ENCODE results near the gene ZNF618.
A peak's percentile ranks its signal among the peaks of the same experiment; 100 is the strongest.

Gene ZNF618

GRCh38 chr9:114061292-114061691, 185.2 kb downstream of the ZNF618 start:
- no peak overlapping the region for H3K27ac ChIP-seq
- no peak overlapping the region for H3K4me3 ChIP-seq

GRCh38 chr9:114061830-114062474, 185.8 kb downstream of the ZNF618 start:
- no peak overlapping the region for H3K27ac ChIP-seq
- H3K4me3 ChIP-seq = no peak overlapping the region

GRCh38 chr9:114065304-114065703, 189.2 kb downstream of the ZNF618 start:
- no peak overlapping the region for H3K4me3 ChIP-seq
- no peak overlapping the region for H3K27ac ChIP-seq

- H3K4me3 ChIP-seq = no peak overlapping the region
- H3K27ac ChIP-seq = no peak overlapping the region
Observed at GRCh38 chr9:114069476-114070187, 193.5 kb downstream of the ZNF618 start.

GRCh38 chr9:114070188-114071103, 194.3 kb downstream of the ZNF618 start:
- H3K4me3 ChIP-seq = no peak overlapping the region
- peak overlapping the region in 2 of 21 experiments; percentile 47 to 65 for H3K27ac ChIP-seq

- H3K4me3 ChIP-seq = no peak overlapping the region
Observed at GRCh38 chr9:114071197-114071795, 195.2 kb downstream of the ZNF618 start.

GRCh38 chr9:114072184-114073140, 196.4 kb downstream of the ZNF618 start:
- H3K4me3 ChIP-seq = no peak overlapping the region
- no peak overlapping the region for H3K27ac ChIP-seq

More at GRCh38 chr9:114071197-114071795, 195.2 kb downstream of the ZNF618 start:
- peak overlapping the region in 1 of 21 experiments; percentile 65 for H3K27ac ChIP-seq

GRCh38 chr9:114075602-114076001, 199.5 kb downstream of the ZNF618 start:
- Histone ChIP-seq H3K27ac (no peak overlapping the region), H3K4me3 (no peak overlapping the region)

GRCh38 chr9:114076237-114077161, 200.4 kb downstream of the ZNF618 start:
- Histone ChIP-seq H3K27ac (no peak overlapping the region), H3K4me3 (no peak overlapping the region)

- H3K27ac ChIP-seq = no peak overlapping the region
- no peak overlapping the region for H3K4me3 ChIP-seq
Observed at GRCh38 chr9:114077162-114077837, 201.2 kb downstream of the ZNF618 start.

- Histone ChIP-seq H3K4me3 (no peak within 1 kb of the TSS), H3K27ac (no peak within 1 kb of the TSS)
Observed at GRCh38 chr9:114078021-114078780, 202.1 kb downstream of the ZNF618 start, which contains the start of gene AMBP. TSS of gene AMBP (minus strand) at chr9:114078300. CDS start at chr9:114078209, 91 bp downstream.

- Histone ChIP-seq H3K4me3 (no peak overlapping the region), H3K27ac (no peak overlapping the region)
Observed at GRCh38 chr9:114078781-114079156, 202.7 kb downstream of the ZNF618 start.

GRCh38 chr9:114080195-114080772, 204.2 kb downstream of the ZNF618 start:
- no peak overlapping the region for H3K27ac ChIP-seq
- H3K4me3 ChIP-seq = no peak overlapping the region

GRCh38 chr9:114080773-114081440, 204.8 kb downstream of the ZNF618 start:
- Histone ChIP-seq H3K4me3 (no peak overlapping the region), H3K27ac (no peak overlapping the region)

GRCh38 chr9:114081441-114082016, 205.4 kb downstream of the ZNF618 start:
- no peak overlapping the region for H3K27ac ChIP-seq
- no peak overlapping the region for H3K4me3 ChIP-seq

Measured in skin epidermis (tissue), 12 donors.